HG03045 (cell line): ENCODE data around the gene CENPF.

Source experiments
- ATAC-seq: cut with Tn5 transposase; IDR thresholded peaks from one replicate; pipeline ENCODE4 v1.9.1; 2021; ENCODE audit warnings: mild to moderate bottlenecking, moderate library complexity; ENCODE audit not compliant: unreplicated experiment

The CENPF gene

DNA sequence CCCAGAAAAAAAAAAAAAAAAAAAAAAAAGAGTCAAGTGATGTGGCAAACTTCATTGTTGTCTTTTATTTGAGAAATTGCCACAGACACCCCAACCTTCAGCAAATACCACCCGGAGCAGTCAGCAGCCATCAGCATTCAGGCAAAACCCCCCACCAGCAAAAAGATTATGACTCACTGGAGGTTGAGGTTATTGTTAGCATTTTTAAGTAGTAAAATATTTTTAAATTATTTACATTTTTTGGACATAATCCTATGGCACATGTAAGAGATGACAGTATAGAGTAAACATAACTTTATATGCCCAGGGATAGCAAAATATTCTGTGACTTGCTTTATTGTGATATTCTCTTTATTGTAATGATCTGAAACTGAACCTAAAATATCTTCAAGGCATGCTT lies 95.6 kb downstream of the CENPF start:
- ATAC-seq: no peak

DNA sequence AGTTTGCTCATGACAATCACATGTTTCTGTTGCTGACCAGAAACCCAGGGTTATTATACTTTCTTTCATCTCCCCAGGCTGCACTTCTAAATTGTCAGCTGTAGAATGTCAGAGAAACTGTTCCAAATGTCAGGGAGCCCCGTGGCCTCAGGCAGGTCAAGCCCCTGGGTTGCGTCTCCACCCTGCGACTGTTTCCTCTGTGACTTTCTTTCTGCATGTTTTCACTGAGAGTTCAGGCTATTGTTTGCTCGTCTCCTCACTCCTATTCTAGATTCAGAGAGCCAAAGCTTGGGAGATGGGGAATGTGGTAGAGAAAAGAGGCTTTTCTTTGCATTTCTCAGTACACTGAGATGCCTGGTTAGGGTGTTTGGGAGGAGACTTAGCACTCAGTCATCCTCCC lies 97.4 kb downstream of the CENPF start:
- no peak for ATAC-seq

DNA sequence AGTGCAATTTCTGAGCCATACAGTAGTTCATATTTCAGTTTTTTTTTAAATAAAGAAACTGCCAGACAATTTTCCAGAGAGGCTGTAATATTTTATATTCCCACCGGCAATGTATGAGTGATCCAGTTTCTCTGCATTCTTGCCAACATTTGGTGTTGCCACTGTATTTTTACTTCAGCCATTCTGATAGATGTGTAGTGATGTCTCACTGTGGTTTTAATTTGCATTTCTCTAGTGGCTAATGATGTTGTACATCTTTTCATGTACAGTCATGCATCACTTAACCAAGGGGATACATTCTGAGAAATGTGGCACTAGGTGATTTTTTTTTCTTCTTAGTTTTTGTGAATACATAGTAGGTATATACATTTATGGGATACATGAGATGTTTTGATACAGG lies 99.6 kb downstream of the CENPF start:
- ATAC-seq: no peak

GRCh38 chr1:214707306-214708087 lies 104.5 kb downstream of the CENPF start:
- ATAC-seq: no peak

DNA sequence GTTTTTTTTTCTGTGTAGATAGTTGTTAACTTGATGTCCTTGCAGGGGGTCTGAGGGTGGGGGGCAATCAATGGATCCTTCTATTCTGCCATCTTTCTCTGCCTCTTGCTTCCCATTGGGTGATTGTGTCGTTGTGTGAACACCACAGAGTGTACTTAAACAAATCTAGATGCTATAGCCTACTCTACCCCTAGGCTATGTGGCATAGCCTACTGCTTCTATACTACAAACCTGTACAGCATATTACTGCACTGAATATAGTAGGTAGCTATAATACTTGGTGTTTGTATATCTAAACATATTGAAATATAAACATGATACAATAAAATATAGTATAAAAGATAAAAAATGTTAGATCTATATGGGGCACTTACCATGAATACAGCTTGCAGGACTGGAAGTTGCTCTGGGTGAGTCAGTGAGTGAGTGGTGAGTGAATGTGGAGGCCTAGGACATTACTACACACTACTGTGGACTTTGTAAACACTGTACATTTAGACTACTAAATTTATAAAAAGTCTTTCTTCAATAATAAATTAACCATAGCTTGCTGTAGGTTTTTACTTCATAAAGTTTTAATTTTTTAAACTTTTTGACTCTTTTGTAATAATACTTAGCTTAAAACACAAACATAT lies 105.4 kb downstream of the CENPF start:
- ATAC-seq: no peak

DNA sequence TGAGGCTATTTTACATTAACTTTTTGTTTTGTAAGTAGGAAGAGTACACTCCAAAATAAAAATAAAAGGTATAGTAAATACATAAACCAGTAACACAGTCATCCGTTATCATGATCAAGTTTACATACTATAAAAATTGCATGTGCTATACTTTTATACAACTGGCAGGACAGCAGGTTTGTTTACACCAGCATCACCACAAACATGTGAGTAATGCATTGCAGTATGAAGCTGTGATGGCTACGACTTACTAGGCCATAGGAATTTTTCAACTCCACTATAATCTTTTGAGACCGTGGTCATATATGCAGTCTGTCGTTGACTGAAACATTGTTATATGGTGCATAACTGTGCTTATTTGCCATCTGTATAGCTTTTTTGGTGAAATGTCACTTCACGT lies 106.2 kb downstream of the CENPF start:
- ATAC-seq: no peak

- no peak for ATAC-seq
Observed at GRCh38 chr1:214712737-214713136, 109.7 kb downstream of the CENPF start.
